ENCODE measurements around the gene DNAJC17.
A peak's percentile ranks its signal among the peaks of the same experiment; 100 is the strongest.

DNAJC17 gene

GRCh38 chr15:40828447-40829036 is 21.3 kb upstream of the DNAJC17 start, which contains the start of gene PPP1R14D:
PPP1R14D (minus strand) TSS chr15:40828708; CDS start chr15:40828641, 67 bp downstream.
- H3K9ac ChIP-seq (ENCODE audit: low read length) = peak within 1 kb of the TSS; percentile 15; the same call in 1 of the 2 replicates
- no peak for TF ChIP-seq EZH2 (IDR thresholded peaks at IDR 0.05; ENCODE audit: borderline replicate concordance, low read length)
- TF ChIP-seq CTCF (IDR thresholded peaks at IDR 0.05; ENCODE audit: low read length) = no peak
- H3K4me2 ChIP-seq (ENCODE audit: low read length) = peak within 1 kb of the TSS; percentile 58
- no peaks in the 10 kb centered on the region for H4K20me1 ChIP-seq (ENCODE audit: insufficient read depth, low read length)
- H3K4me3 ChIP-seq (ENCODE audit: low read depth, low read length, poor library complexity, severe bottlenecking) = peak within 1 kb of the TSS; percentile 43
- no peaks in the 10 kb centered on the region for H3K9me2 ChIP-seq (ENCODE audit: low read depth, low read length)
- peaks cover 8% of the 10 kb centered on the region for H3K4me1 ChIP-seq (ENCODE audit: insufficient read depth, low read length, severe bottlenecking)
- no peak within 1 kb of the TSS for H3K27ac ChIP-seq (ENCODE audit: low read depth, low read length, poor library complexity, severe bottlenecking)
- H3F3A ChIP-seq (ENCODE audit: insufficient read depth, low read length) = no peaks in the 10 kb centered on the region
- H3K36me3 ChIP-seq (ENCODE audit: insufficient read depth, low read length) = no peaks in the 10 kb centered on the region
- no peaks in the 10 kb centered on the region for H3K27me3 ChIP-seq (ENCODE audit: insufficient read depth, low read length)
- H3K79me2 ChIP-seq (ENCODE audit: insufficient read depth, low read length) = no peaks in the 10 kb centered on the region
- peak within 1 kb of the TSS; percentile 44 for H2AFZ ChIP-seq (ENCODE audit: low read length)
- no peaks in the 10 kb centered on the region for H3K9me3 ChIP-seq (ENCODE audit: low read length)

GRCh38 chr15:40826423-40827075 is 19.3 kb upstream of the DNAJC17 start:
- Histone ChIP-seq H3K9me3 (ENCODE audit: low read length) (no peaks in the 10 kb centered on the region), H3K27me3 (ENCODE audit: insufficient read depth, low read length) (no peaks in the 10 kb centered on the region), H3K4me1 (ENCODE audit: insufficient read depth, low read length, severe bottlenecking) (peaks cover 8% of the 10 kb centered on the region), H3K36me3 (ENCODE audit: insufficient read depth, low read length) (no peaks in the 10 kb centered on the region), H3K4me3 (ENCODE audit: low read depth, low read length, poor library complexity, severe bottlenecking) (no peak overlapping the region), H2AFZ (ENCODE audit: low read length) (no peak overlapping the region), H3K79me2 (ENCODE audit: insufficient read depth, low read length) (no peaks in the 10 kb centered on the region), H3K9ac (ENCODE audit: low read length) (no peak overlapping the region), H3K9me2 (ENCODE audit: low read depth, low read length) (no peaks in the 10 kb centered on the region), H3K4me2 (ENCODE audit: low read length) (no peak overlapping the region), H3F3A (ENCODE audit: insufficient read depth, low read length) (no peaks in the 10 kb centered on the region), H3K27ac (ENCODE audit: low read depth, low read length, poor library complexity, severe bottlenecking) (no peak overlapping the region), H4K20me1 (ENCODE audit: insufficient read depth, low read length) (no peaks in the 10 kb centered on the region)
- TF ChIP-seq CTCF (IDR thresholded peaks at IDR 0.05; ENCODE audit: low read length) (no peak), EZH2 (IDR thresholded peaks at IDR 0.05; ENCODE audit: borderline replicate concordance, low read length) (no peak)

- Histone ChIP-seq H2AFZ (ENCODE audit: low read length) (no peak overlapping the region), H3K9me3 (ENCODE audit: low read length) (no peaks in the 10 kb centered on the region), H3K36me3 (ENCODE audit: insufficient read depth, low read length) (no peaks in the 10 kb centered on the region), H3K4me3 (ENCODE audit: low read depth, low read length, poor library complexity, severe bottlenecking) (no peak overlapping the region), H3K27me3 (ENCODE audit: insufficient read depth, low read length) (no peaks in the 10 kb centered on the region), H3K4me1 (ENCODE audit: insufficient read depth, low read length, severe bottlenecking) (peaks cover 8% of the 10 kb centered on the region), H3K4me2 (ENCODE audit: low read length) (no peak overlapping the region), H3K9me2 (ENCODE audit: low read depth, low read length) (no peaks in the 10 kb centered on the region), H3F3A (ENCODE audit: insufficient read depth, low read length) (no peaks in the 10 kb centered on the region), H3K9ac (ENCODE audit: low read length) (no peak overlapping the region), H4K20me1 (ENCODE audit: insufficient read depth, low read length) (no peaks in the 10 kb centered on the region), H3K79me2 (ENCODE audit: insufficient read depth, low read length) (no peaks in the 10 kb centered on the region), H3K27ac (ENCODE audit: low read depth, low read length, poor library complexity, severe bottlenecking) (no peak overlapping the region)
- TF ChIP-seq EZH2 (IDR thresholded peaks at IDR 0.05; ENCODE audit: borderline replicate concordance, low read length) (no peak), CTCF (IDR thresholded peaks at IDR 0.05; ENCODE audit: low read length) (no peak)
These were observed 18.6 kb upstream of the DNAJC17 start for GRCh38 chr15:40825661-40826422.

All from OCI-LY1 (cell line).